CD4-positive, alpha-beta memory T cell (primary cell): ENCODE results near the gene KIF26B. TPM values are rescaled to one million over a fixed set of nuclear protein-coding genes. Genes with fewer than 3 reads are reported as not detected.
"Not testable (repeated sequence)": the region's sequence is repeated elsewhere in the genome, so short reads cannot be mapped to it uniquely, and the experiment has no call there.

Experiments
- CTCF ChIA-PET: fragments of 350-600 bp; sonication (Branson Sonifier 250); formaldehyde crosslinking; loops from one replicate; lab custom pipeline; 2021; ENCODE audit warnings: inconsistent platforms; ENCODE audit not compliant: partially characterized antibody; lab: Charles Lee
- POLR2A ChIA-PET: fragments of 350-600 bp; sonication (Branson Sonifier 250); formaldehyde crosslinking; loops from one replicate; lab custom pipeline; 2021; ENCODE audit not compliant: partially characterized antibody; lab: Charles Lee
- DNase-seq, 5 donors: peaks; one replicate each; pipeline versions ENCODE4 v3.0.0 to v3.0.0-alpha.2; 2020 to 2022; ENCODE audit warnings: mixed read lengths in 1 of 5
- H3K27ac ChIP-seq: one replicate; pipeline ENCODE4 v1.7.0; 2013; ENCODE audit warnings: low read depth, low read length
- H3K27me3 ChIP-seq: 2 replicates; pipeline ENCODE4 v1.7.0; 2013; ENCODE audit warnings: mild to moderate bottlenecking, low read length, moderate library complexity; ENCODE audit not compliant: insufficient read depth
- H3K36me3 ChIP-seq: 2 replicates; pipeline ENCODE4 v1.7.0; 2013; ENCODE audit warnings: mild to moderate bottlenecking, low read length, moderate library complexity; ENCODE audit not compliant: insufficient read depth
- H3K4me1 ChIP-seq: 2 replicates; pipeline ENCODE4 v1.7.0; 2013; ENCODE audit warnings: mild to moderate bottlenecking, low read length, moderate library complexity; ENCODE audit not compliant: insufficient read depth
- H3K4me3 ChIP-seq, 2 donors: one replicate each; pipeline ENCODE4 v1.7.0; 2013; ENCODE audit warnings: low read length in 2 of 2, mild to moderate bottlenecking in 1 of 2
- H3K9me3 ChIP-seq, 2 donors: one replicate each; pipeline ENCODE4 v1.7.0; 2013; ENCODE audit warnings: low read length in 2 of 2, control low read depth in 1 of 2; ENCODE audit not compliant: control insufficient read depth in 1 of 2
- H3K27ac Mint-ChIP-seq, 7 donors: one replicate each; pipeline ENCODE4 v1.8.0; 2020 to 2021; ENCODE audit warnings: mixed read lengths in 7 of 7, mild to moderate bottlenecking in 6 of 7, inconsistent platforms in 3 of 7, moderate library complexity in 3 of 7
- H3K27me3 Mint-ChIP-seq, 2 donors: one replicate each; pipeline ENCODE4 v1.8.0; 2020 to 2021; ENCODE audit warnings: mixed read lengths in 2 of 2
- H3K36me3 Mint-ChIP-seq, 2 donors: one replicate each; pipeline ENCODE4 v1.8.0; 2020 to 2021; ENCODE audit warnings: mixed read lengths in 2 of 2, inconsistent platforms in 1 of 2, mild to moderate bottlenecking in 1 of 2
- H3K4me1 Mint-ChIP-seq, 4 donors: one replicate each; pipeline ENCODE4 v1.8.0; 2020 to 2021; ENCODE audit warnings: mixed read lengths in 4 of 4, mild to moderate bottlenecking in 1 of 4
- H3K4me3 Mint-ChIP-seq, 8 donors: one replicate each; pipeline ENCODE4 v1.8.0; 2020 to 2021; ENCODE audit warnings: mixed read lengths in 8 of 8, mild to moderate bottlenecking in 7 of 8, moderate library complexity in 6 of 8, inconsistent platforms in 3 of 8
- H3K9me3 Mint-ChIP-seq, 8 donors: one replicate each; pipeline ENCODE4 v1.8.0; 2020 to 2021; ENCODE audit warnings: mixed read lengths in 8 of 8, mild to moderate bottlenecking in 5 of 8, inconsistent platforms in 3 of 8, moderate library complexity in 1 of 8
- intact Hi-C: fragments of 100-400 bp; cut with micrococcal nuclease; formaldehyde crosslinking; loops from one replicate; pipeline ENCODE4 v1.15.1; 2023
- polyA plus RNA-seq, 2 donors: library from polyadenylated mRNA; unstranded; fragments of 300-500 nt; fragmentation: Illumina TruSeq; gene quantifications; one replicate each; pipeline ENCODE4 v1.2.3, GENCODE V29; 2021
- total RNA-seq, 2 experiments: library from RNA; stranded (reverse); gene quantifications; one replicate each; pipeline ENCODE4 v1.2.3, GENCODE V29; 2021

The KIF26B gene
- total and polyA plus RNA-seq, 4 experiments from 2014 or later = 0.10 TPM; not detected in 3

- CTCF ChIA-PET = no interaction called here
- intact Hi-C loops = no loop called here
- no peaks in the 10 kb centered on the region for H3K4me1 Mint-ChIP-seq
Measured at GRCh38 chr1:245671966-245672767, 517.4 kb downstream of the KIF26B start.

GRCh38 chr1:245672836-245673656 is 518.3 kb downstream of the KIF26B start:
- H3K4me3 Mint-ChIP-seq, H3K4me1 Mint-ChIP-seq, DNase-seq, H3K27ac ChIP-seq, H3K36me3 Mint-ChIP-seq, H3K4me3 ChIP-seq, intact Hi-C loops, H3K4me1 ChIP-seq, H3K36me3 ChIP-seq, POLR2A ChIA-PET, CTCF ChIA-PET, H3K9me3 Mint-ChIP-seq, H3K27me3 ChIP-seq, H3K9me3 ChIP-seq, H3K27me3 Mint-ChIP-seq, H3K27ac Mint-ChIP-seq: not testable (repeated sequence)

More at GRCh38 chr1:245671966-245672767, 517.4 kb downstream of the KIF26B start:
- H3K36me3 ChIP-seq = no peaks in the 10 kb centered on the region
- POLR2A ChIA-PET = no interaction called here
- H3K27ac ChIP-seq = no peak overlapping the region
- H3K27ac Mint-ChIP-seq = no peak overlapping the region
- no peaks in the 10 kb centered on the region for H3K27me3 ChIP-seq
- no peaks in the 10 kb centered on the region for H3K9me3 ChIP-seq
- no peak overlapping the region for H3K4me3 Mint-ChIP-seq
- no peak for DNase-seq
- H3K4me1 ChIP-seq = no peaks in the 10 kb centered on the region
- H3K27me3 Mint-ChIP-seq = no peaks in the 10 kb centered on the region
- H3K4me3 ChIP-seq = no peak overlapping the region
- no peaks in the 10 kb centered on the region for H3K36me3 Mint-ChIP-seq
- H3K9me3 Mint-ChIP-seq = peaks cover 0 to 8% (median 6%) of the 10 kb centered on the region in 8 donors

GRCh38 chr1:245673881-245674414 is 519.2 kb downstream of the KIF26B start:
- no peaks in the 10 kb centered on the region for H3K27me3 Mint-ChIP-seq
- intact Hi-C loops = no loop called here
- no peak overlapping the region for H3K27ac Mint-ChIP-seq
- no peak overlapping the region for H3K27ac ChIP-seq
- no peaks in the 10 kb centered on the region for H3K36me3 Mint-ChIP-seq
- H3K4me1 ChIP-seq = no peaks in the 10 kb centered on the region
- ChIA-PET CTCF (no interaction called here), POLR2A (no interaction called here)
- peaks cover 0 to 11% (median 6%) of the 10 kb centered on the region in 8 donors for H3K9me3 Mint-ChIP-seq
- H3K4me3 ChIP-seq = no peak overlapping the region
- no peaks in the 10 kb centered on the region for H3K27me3 ChIP-seq
- no peaks in the 10 kb centered on the region for H3K4me1 Mint-ChIP-seq
- DNase-seq = no peak
- H3K4me3 Mint-ChIP-seq = no peak overlapping the region
- no peaks in the 10 kb centered on the region for H3K36me3 ChIP-seq
- H3K9me3 ChIP-seq = no peaks in the 10 kb centered on the region

DNA sequence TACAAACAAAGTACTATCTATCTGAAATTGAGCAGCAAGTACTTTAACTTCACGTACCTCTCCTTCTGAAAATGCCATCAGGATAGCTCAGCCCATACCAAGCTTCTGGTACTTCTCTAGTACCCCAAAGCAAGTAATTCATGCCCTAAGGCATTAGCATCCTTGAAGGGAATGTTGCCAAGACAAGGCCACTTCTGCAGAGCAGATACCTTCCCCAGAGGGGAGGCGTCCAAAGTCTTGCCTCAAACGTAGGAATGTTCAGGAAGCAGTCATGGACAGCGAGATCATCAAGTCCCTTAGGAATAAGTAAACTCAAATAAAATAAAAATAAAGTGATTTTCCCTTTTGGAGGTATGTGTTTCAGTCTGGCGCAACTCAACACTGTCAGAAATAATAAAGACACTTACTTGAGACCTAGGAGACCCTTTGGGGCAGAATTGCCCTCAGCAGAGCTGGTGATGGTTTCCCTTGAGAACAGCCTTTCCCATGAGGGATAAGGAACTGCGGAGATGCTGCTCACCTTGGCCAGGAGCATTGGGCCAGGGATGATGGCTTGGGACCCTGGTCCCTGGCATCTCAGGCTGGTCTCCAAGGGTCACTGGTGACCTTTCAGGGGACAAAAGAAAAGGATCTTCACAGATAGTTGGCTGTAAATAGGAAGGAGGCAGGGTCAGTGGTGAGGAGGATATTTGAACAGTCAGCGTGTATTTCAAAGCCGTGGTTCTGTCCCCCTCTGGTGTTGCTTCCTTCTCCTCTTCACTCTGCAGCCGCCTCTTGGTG is 522.9 kb downstream of the KIF26B start:
- H3K4me3 ChIP-seq = no peak overlapping the region
- no peak overlapping the region for H3K27ac ChIP-seq
- no peaks in the 10 kb centered on the region for H3K4me1 ChIP-seq
- POLR2A ChIA-PET = no interaction called here
- Mint-ChIP-seq H3K4me3 (no peak overlapping the region), H3K4me1 (no peaks in the 10 kb centered on the region), H3K27me3 (no peaks in the 10 kb centered on the region), H3K36me3 (no peaks in the 10 kb centered on the region), H3K9me3 (peaks cover 0 to 14% (median 6%) of the 10 kb centered on the region in 8 donors), H3K27ac (no peak overlapping the region)
- no peaks in the 10 kb centered on the region for H3K36me3 ChIP-seq
- intact Hi-C loops = no loop called here
- DNase-seq = no peak
- no peaks in the 10 kb centered on the region for H3K9me3 ChIP-seq
- CTCF ChIA-PET = no interaction called here
- H3K27me3 ChIP-seq = no peaks in the 10 kb centered on the region

- Histone ChIP-seq H3K4me1 (no peaks in the 10 kb centered on the region), H3K4me3 (no peak overlapping the region), H3K9me3 (no peaks in the 10 kb centered on the region), H3K27ac (no peak overlapping the region), H3K36me3 (no peaks in the 10 kb centered on the region), H3K27me3 (no peaks in the 10 kb centered on the region)
- Mint-ChIP-seq H3K27ac (no peak overlapping the region), H3K4me3 (no peak overlapping the region), H3K27me3 (no peaks in the 10 kb centered on the region), H3K36me3 (no peaks in the 10 kb centered on the region), H3K4me1 (no peaks in the 10 kb centered on the region), H3K9me3 (peaks cover 0 to 25% (median 6%) of the 10 kb centered on the region in 8 donors)
- intact Hi-C loops = no loop called here
- ChIA-PET POLR2A (no interaction called here), CTCF (no interaction called here)
- no peak for DNase-seq
Measured at GRCh38 chr1:245678860-245679411, 524.2 kb downstream of the KIF26B start.

GRCh38 chr1:245679821-245680780 is 525.3 kb downstream of the KIF26B start:
- H3K4me3 Mint-ChIP-seq = no peak overlapping the region
- intact Hi-C loops = no loop called here
- DNase-seq = no peak
- no peaks in the 10 kb centered on the region for H3K27me3 Mint-ChIP-seq
- Histone ChIP-seq H3K36me3 (no peaks in the 10 kb centered on the region), H3K9me3 (no peaks in the 10 kb centered on the region), H3K27me3 (no peaks in the 10 kb centered on the region), H3K4me1 (no peaks in the 10 kb centered on the region), H3K27ac (no peak overlapping the region), H3K4me3 (no peak overlapping the region)
- CTCF ChIA-PET = no interaction called here
- POLR2A ChIA-PET = no interaction called here
- H3K27ac Mint-ChIP-seq = no peak overlapping the region
- peaks cover 0 to 26% (median 6%) of the 10 kb centered on the region in 8 donors for H3K9me3 Mint-ChIP-seq
- H3K36me3 Mint-ChIP-seq = no peaks in the 10 kb centered on the region
- H3K4me1 Mint-ChIP-seq = no peaks in the 10 kb centered on the region
